Measurements from ENCODE around the gene MCM3.

The MCM3 gene

DNA sequence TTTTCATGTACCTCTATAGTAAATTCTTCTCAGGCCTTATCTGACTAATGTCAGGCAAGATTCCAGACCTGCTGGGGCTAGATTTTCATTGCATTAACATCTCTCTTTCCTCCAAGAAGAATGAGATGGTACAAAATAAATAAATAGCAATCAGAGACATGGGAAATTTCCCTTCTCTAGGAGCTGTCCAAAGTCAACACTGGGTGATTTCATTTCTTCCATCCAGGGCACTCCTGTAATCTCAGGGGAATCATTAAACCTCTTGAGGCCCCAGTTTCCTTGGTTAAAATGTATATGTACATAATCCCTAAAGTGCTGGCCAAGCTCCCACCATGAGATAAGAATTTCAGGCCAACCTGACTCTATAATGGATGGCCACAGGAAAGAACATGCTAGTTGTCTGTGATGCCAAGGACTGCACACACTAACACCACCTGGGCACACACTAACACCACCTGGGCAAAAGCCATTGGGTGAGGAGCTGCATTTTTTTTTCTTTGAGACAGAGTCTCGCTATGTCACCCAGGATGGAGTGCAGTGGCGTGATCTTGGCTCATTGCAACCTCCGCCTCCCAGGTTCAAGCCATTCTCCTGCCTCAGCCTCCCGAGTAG lies 41.2 kb downstream of the MCM3 start:
- H3K4me3 ChIP-seq (ENCODE audit: low read length) = no peak overlapping the region
- DNase-seq (ENCODE audit: low read depth) = peak; percentile 37

DNA sequence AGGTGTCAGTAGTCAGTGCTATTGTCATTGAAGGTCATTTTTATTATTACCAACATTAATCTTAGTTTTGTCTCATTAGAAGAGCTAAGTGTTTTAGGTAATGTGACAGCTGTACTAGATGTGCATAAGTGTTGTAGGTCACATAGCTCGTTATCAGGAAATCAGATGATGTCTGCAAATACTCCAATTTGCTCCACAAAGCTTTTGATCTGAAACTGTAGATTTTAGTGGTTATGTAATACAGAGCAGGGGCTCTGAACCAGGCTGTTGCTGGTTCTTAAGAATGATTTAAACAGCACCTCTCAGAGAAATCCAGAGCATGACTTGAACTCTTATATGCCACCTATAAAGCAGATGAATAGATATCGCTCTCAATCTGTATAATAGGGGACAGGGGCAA lies 42.7 kb downstream of the MCM3 start:
- no peak for DNase-seq (ENCODE audit: low read depth)
- H3K4me3 ChIP-seq (ENCODE audit: low read length) = no peak overlapping the region
- no peak for TF ChIP-seq CTCF (IDR thresholded peaks at IDR 0.05; ENCODE audit: insufficient read depth, low read depth, low read length, missing control alignments)

More for the DNA sequence above, 41.2 kb downstream of the MCM3 start:
- TF ChIP-seq CTCF (IDR thresholded peaks at IDR 0.05; ENCODE audit: insufficient read depth, low read depth, low read length, missing control alignments) = no peak

DNA sequence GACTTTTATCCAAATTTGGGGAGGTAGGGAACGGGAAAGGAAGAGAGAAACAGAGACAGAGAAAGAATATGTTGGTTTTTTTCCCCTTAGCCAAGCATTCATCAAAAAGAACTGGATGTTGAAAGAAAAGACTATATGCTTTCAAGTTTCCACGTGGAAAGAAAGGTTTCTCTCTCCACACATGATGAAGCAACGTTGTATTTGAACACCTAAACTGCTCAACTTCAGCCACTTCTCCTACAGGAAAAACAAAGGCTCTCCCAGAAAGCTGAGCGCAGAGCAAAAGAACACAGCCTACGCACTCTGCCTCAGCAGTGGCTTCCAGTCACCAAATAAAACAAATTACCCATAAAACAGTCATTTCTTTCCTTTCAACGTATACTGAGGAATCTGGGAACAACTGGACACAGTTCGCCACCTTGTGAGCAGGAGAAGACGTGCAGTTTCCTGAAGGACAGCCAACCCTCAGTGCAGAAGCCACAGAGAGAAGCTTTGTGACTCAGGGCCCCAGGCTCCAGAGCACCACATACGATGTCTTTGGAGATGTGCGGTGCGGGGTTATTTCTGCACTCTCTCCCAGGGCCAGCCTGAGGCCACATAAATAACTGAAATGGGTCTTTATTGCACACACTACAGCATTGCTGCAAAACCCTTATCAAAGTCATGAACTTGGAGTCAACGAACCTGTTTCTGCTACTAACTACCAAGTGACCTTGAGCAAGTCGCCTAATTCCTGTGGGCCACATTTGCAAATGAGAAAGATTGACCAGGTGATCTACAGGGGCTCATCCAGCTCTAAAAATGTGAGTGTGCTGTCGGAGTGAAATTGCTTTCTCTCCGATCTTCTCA lies 50.3 kb downstream of the MCM3 start:
- no peak overlapping the region for H3K4me3 ChIP-seq (ENCODE audit: low read length)
- TF ChIP-seq CTCF (IDR thresholded peaks at IDR 0.05; ENCODE audit: insufficient read depth, low read depth, low read length, missing control alignments) = peak; percentile 72
- DNase-seq (ENCODE audit: low read depth) = peak; percentile 76

GRCh38 chr6:52233005-52233404 lies 51.5 kb downstream of the MCM3 start:
- TF ChIP-seq CTCF (IDR thresholded peaks at IDR 0.05; ENCODE audit: insufficient read depth, low read depth, low read length, missing control alignments) = no peak
- no peak overlapping the region for H3K4me3 ChIP-seq (ENCODE audit: low read length)
- DNase-seq (ENCODE audit: low read depth) = no peak

GRCh38 chr6:52231406-52232127 lies 53.0 kb downstream of the MCM3 start:
- no peak overlapping the region for H3K4me3 ChIP-seq (ENCODE audit: low read length)
- TF ChIP-seq CTCF (IDR thresholded peaks at IDR 0.05; ENCODE audit: insufficient read depth, low read depth, low read length, missing control alignments) = no peak
- no peak for DNase-seq (ENCODE audit: low read depth)

GRCh38 chr6:52230685-52231084 lies 53.9 kb downstream of the MCM3 start:
- no peak for TF ChIP-seq CTCF (IDR thresholded peaks at IDR 0.05; ENCODE audit: insufficient read depth, low read depth, low read length, missing control alignments)
- DNase-seq (ENCODE audit: low read depth) = no peak
- no peak overlapping the region for H3K4me3 ChIP-seq (ENCODE audit: low read length)

Measured in epithelial cell of esophagus (primary cell).